Adrenal gland (tissue), 12 donors: ENCODE measurements around the gene QSOX1. TPM values are rescaled to one million over a fixed set of nuclear protein-coding genes. Genes with fewer than 3 reads are reported as not detected.

Experiments
- DNase-seq, 7 donors: peaks; one replicate each; pipeline ENCODE4 v3.0.0-alpha.2; 2019 to 2020
- H3K27ac ChIP-seq, 5 donors: fragments of 200-600 bp; sonication (generic) in 4 of 5; 1 replicate in 3 of 5; 2 replicates in 2 of 5; pipeline versions ENCODE4 v1.5.1 to v1.8.0; 2016 to 2020; ENCODE audit warnings: mild to moderate bottlenecking in 1 of 5
- H3K27me3 ChIP-seq: fragments of 200-600 bp; 2 replicates; pipeline ENCODE4 v1.8.0; 2021
- H3K36me3 ChIP-seq, 2 donors: fragments of 200-600 bp; replicated peaks in 1 of 2; 1 replicate in 1 of 2; 2 replicates in 1 of 2; pipeline versions ENCODE4 v1.5.1 to v1.8.0; 2018 to 2022
- H3K4me1 ChIP-seq, 2 donors: fragments of 200-600 bp; replicated peaks in 1 of 2; 1 replicate in 1 of 2; 2 replicates in 1 of 2; pipeline versions ENCODE4 v1.5.1 to v1.8.0; 2018 to 2021
- H3K4me3 ChIP-seq, 4 donors: fragments of 200-600 bp; sonication (generic) in 3 of 4; one replicate each; pipeline ENCODE4 v1.5.1; 2016 to 2018
- H3K9me3 ChIP-seq, 3 donors: fragments of 200-600 bp; sonication (generic) in 1 of 3; replicated peaks in 1 of 3; 1 replicate in 2 of 3; 2 replicates in 1 of 3; pipeline versions ENCODE4 v1.5.1 to v1.8.0; 2016 to 2021
- POLR2A ChIP-seq, 2 donors: fragments of 450-650 bp; IDR thresholded peaks; one replicate each; pipeline ENCODE4 v1.6.1; 2017; ENCODE audit warnings: antibody characterized with exemption in 2 of 2, mild to moderate bottlenecking in 2 of 2, moderate library complexity in 1 of 2
- WGBS, 4 donors: extraction: QIAGEN DNeasy Blood & Tissue Kit in 2 of 4; methylation state at CpG; one replicate each; pipeline versions ENCODE4 v1.1.5 to v1.1.7; 2013 to 2017; 5-methylcytosine and 5-hydroxymethylcytosine counted together
- intact Hi-C, 2 donors: fragments of 100-400 bp; cut with DNase I; formaldehyde crosslinking; loops; one replicate each; pipeline versions ENCODE4 v1.14.1 to v1.15.0; 2022 to 2023
- polyA plus RNA-seq, 3 donors: library from polyadenylated mRNA; stranded (reverse); fragments of 200-250 nt in 2 of 3; fragments of 350-450 nt in 1 of 3; fragmentation: Illumina TruSeq in 1 of 3; extraction: RNeasy Lipid Tissue Mini Kit (QIAGEN cat#74804) in 1 of 3; gene quantifications; one replicate each; pipeline ENCODE4 v1.2.3, GENCODE V29; 2013 to 2014
- total RNA-seq, 9 donors: library from RNA; depleted of rRNA in 4 of 9; stranded (reverse); fragments of >200 nt in 4 of 9; fragments of 120-200 nt in 1 of 9; fragmentation: NEBNext Ultra II Directional in 1 of 9; extraction: Animal tissue kit (Norgen Biotek cat#: 25700) in 1 of 9; gene quantifications; one replicate each; pipeline versions ENCODE4 v1.1.0 to v1.2.4, GENCODE V29; 2013 to 2023
- TF ChIP-seq, protein P1 (sequence below), 6 experiments: fragments of 450-650 bp in 4 of 6; fragments of 200-600 bp in 2 of 6; sonication (generic) in 1 of 6; IDR thresholded peaks; 1 replicate in 5 of 6; 2 replicates in 1 of 6; pipeline versions ENCODE4 v1.5.1 to v1.8.0; 2016 to 2021; ENCODE audit warnings: antibody characterized with exemption in 6 of 6, mild to moderate bottlenecking in 2 of 6, moderate library complexity in 1 of 6
- donor health status: healthy with polysubstance abuse.
- donor health status: Bipolar disorder and iron deficiency.
- donor health status: DM: yes; HTN: yes; CAD: no.
- donor health status: DM: no; HTN: no; CAD: no.
- donor health status: DM: no; HTN: no; CAD: no.
- donor health status: DM: yes; HTN: yes; CAD: no.

QSOX1 gene
- total and polyA plus RNA-seq, 12 donors, result 33.7 to 234 (median 129) TPM

DNA sequence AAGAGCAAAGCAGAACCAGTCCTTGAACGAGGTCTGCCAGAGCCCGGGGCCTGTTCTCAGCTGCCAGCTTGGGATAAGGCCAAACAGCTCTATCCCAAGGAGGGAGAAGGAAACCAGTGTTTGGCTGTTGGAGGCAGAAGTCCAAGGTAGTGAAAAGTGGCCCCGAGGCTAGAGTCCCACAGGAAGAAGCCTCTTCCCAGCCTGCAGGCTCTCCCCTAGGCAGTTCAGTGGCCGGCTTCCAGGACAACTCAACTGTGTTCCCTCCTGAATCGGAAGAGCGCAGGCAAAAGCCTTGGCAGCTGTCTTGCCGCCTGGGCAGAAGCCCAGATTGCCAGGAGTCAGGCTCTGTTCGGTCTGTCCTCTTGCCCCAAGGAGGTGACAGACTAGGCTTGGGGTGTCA, 19.3 kb downstream of the QSOX1 start:
- no peaks in the 10 kb centered on the region for H3K9me3 ChIP-seq
- DNase-seq, result peak; percentile 86 to 94 (median 91)
- TF ChIP-seq, protein P1, sequence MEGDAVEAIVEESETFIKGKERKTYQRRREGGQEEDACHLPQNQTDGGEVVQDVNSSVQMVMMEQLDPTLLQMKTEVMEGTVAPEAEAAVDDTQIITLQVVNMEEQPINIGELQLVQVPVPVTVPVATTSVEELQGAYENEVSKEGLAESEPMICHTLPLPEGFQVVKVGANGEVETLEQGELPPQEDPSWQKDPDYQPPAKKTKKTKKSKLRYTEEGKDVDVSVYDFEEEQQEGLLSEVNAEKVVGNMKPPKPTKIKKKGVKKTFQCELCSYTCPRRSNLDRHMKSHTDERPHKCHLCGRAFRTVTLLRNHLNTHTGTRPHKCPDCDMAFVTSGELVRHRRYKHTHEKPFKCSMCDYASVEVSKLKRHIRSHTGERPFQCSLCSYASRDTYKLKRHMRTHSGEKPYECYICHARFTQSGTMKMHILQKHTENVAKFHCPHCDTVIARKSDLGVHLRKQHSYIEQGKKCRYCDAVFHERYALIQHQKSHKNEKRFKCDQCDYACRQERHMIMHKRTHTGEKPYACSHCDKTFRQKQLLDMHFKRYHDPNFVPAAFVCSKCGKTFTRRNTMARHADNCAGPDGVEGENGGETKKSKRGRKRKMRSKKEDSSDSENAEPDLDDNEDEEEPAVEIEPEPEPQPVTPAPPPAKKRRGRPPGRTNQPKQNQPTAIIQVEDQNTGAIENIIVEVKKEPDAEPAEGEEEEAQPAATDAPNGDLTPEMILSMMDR (IDR thresholded peaks at IDR 0.05), result no peak
- TF ChIP-seq POLR2A (IDR thresholded peaks at IDR 0.05), result no peak
- 17 to 43% (median 30%) methylated on average over 2 to 8 of the region's 8 CpGs for WGBS, 4 donors
- H3K27ac ChIP-seq, result peak overlapping the region; percentile 31 to 76 (median 50)
- no peak overlapping the region for H3K4me3 ChIP-seq
- H3K27me3 ChIP-seq, result no peaks in the 10 kb centered on the region
- intact Hi-C loops, result no loop called here
- H3K36me3 ChIP-seq, result no peaks in the 10 kb centered on the region
- peaks cover 5 to 11% of the 10 kb centered on the region in 2 donors for H3K4me1 ChIP-seq

DNA sequence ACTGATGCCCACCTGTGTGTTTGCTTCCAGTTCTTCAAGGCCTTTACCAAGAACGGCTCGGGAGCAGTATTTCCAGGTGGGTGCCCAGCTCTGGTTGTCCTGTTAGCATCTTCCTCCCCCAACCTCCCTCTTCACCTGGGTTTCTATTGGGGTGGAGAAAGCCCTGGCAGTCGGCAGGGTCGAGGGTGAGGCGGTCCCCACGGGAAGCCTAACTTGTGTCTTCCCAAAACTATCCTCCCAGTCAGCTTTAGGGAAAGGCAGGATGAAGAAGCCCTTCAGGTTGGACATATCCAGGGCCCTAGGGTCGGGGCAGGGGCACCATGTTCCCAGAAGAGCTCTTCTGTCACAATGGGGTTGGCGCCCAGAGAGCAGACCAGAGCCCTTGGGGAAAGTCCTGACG, 20.6 kb downstream of the QSOX1 start:
- TF ChIP-seq, protein P1 (IDR thresholded peaks at IDR 0.05), result no peak
- TF ChIP-seq POLR2A (IDR thresholded peaks at IDR 0.05), result no peak
- intact Hi-C loops, result no loop called here
- Histone ChIP-seq H3K27me3 (no peaks in the 10 kb centered on the region), H3K4me3 (no peak overlapping the region), H3K9me3 (no peaks in the 10 kb centered on the region), H3K36me3 (no peaks in the 10 kb centered on the region), H3K27ac (no peak overlapping the region), H3K4me1 (peaks cover 5 to 11% of the 10 kb centered on the region in 2 donors)
- WGBS, 4 donors, result 87 to 94% (median 90%) methylated on average over 9 of the region's 9 CpGs
- no peak for DNase-seq

DNA sequence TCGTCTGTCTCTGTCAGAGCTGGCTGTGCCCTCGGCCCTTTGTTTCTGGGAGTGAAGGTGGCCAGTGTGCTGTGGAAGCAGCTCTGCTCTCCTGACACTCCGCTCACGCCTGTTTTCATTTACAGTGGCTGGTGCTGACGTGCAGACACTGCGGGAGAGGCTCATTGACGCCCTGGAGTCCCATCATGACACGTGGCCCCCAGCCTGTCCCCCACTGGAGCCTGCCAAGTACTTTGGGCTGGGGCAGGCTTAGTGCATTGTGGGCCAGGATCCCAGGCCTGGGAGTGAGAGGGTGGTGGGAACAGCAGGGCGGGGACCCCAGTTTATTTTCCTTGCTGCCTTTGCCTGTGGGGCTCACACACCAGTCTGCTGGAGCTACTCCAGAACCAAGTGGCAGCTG, 21.1 kb downstream of the QSOX1 start:
- no peaks in the 10 kb centered on the region for H3K36me3 ChIP-seq
- no peak overlapping the region for H3K4me3 ChIP-seq
- 93 to 98% (median 96%) methylated on average over 9 of the region's 9 CpGs for WGBS, 4 donors
- no peak overlapping the region for H3K27ac ChIP-seq
- no peak for TF ChIP-seq POLR2A (IDR thresholded peaks at IDR 0.05)
- no peaks in the 10 kb centered on the region for H3K27me3 ChIP-seq
- intact Hi-C loops, result no loop called here
- H3K4me1 ChIP-seq, result peaks cover 5 to 11% of the 10 kb centered on the region in 2 donors
- no peaks in the 10 kb centered on the region for H3K9me3 ChIP-seq
- no peak for DNase-seq

DNA sequence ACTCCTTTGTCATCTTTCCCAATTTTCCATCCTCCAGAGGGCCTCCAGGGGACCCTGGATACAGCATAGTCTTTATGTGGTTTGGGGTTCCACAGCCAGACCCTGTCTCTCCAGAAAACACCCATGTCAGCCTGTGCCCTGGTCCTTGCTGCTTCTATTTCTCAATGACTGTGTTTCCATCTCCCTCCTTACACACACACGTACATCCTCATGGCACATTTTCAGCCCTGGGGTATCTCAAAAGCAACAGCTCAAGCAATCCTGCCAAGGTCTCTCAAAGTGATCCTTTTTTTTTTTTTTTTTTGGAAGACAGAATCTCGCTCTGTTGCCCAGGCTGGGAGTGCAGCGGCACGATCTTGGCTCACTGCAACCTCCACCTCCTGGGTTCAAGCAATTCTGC, 22.3 kb downstream of the QSOX1 start:
- no peak for DNase-seq

DNA sequence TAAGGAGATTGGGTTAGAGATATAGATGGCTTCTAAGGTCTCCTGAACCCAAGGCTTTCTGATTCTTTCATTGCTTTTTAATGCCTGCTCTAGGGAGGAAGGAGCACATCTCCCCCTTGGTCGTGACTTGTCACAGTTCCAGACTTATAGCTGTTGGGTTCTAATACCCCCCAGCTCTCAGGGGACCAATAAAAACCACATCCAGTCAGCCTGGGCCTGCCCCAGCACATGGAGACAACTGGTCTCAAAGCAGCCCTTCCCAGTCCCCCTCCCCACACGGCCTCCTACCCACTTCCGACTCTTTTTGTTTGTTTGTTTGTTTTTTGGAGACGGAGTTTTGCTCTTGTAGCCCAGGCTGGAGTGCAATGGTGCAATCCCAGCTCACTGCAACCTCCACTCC, 23.3 kb downstream of the QSOX1 start:
- Histone ChIP-seq H3K27me3 (no peaks in the 10 kb centered on the region), H3K27ac (no peak overlapping the region), H3K4me1 (peaks cover 5 to 11% of the 10 kb centered on the region in 2 donors), H3K36me3 (peaks cover 0 to 8% of the 10 kb centered on the region in 2 donors), H3K9me3 (no peaks in the 10 kb centered on the region), H3K4me3 (no peak overlapping the region)
- 77 to 87% (median 82%) methylated on average over 4 of the region's 4 CpGs for WGBS, 4 donors
- TF ChIP-seq, protein P1 (IDR thresholded peaks at IDR 0.05), result no peak
- TF ChIP-seq POLR2A (IDR thresholded peaks at IDR 0.05), result no peak
- intact Hi-C loops, result no loop called here
- no peak for DNase-seq

More for the DNA sequence above, 22.3 kb downstream of the QSOX1 start:
- H3K9me3 ChIP-seq, result no peaks in the 10 kb centered on the region
- TF ChIP-seq, protein P1 (IDR thresholded peaks at IDR 0.05), result no peak
- TF ChIP-seq POLR2A (IDR thresholded peaks at IDR 0.05), result no peak
- no peaks in the 10 kb centered on the region for H3K36me3 ChIP-seq
- intact Hi-C loops, result no loop called here
- WGBS, 4 donors, result 94 to 98% (median 95%) methylated on average over 2 to 4 of the region's 4 CpGs
- H3K27ac ChIP-seq, result no peak overlapping the region
- H3K4me3 ChIP-seq, result no peak overlapping the region
- H3K27me3 ChIP-seq, result no peaks in the 10 kb centered on the region
- peaks cover 5 to 11% of the 10 kb centered on the region in 2 donors for H3K4me1 ChIP-seq
